ENCODE results near the gene MVB12A.

Gene MVB12A

DNA sequence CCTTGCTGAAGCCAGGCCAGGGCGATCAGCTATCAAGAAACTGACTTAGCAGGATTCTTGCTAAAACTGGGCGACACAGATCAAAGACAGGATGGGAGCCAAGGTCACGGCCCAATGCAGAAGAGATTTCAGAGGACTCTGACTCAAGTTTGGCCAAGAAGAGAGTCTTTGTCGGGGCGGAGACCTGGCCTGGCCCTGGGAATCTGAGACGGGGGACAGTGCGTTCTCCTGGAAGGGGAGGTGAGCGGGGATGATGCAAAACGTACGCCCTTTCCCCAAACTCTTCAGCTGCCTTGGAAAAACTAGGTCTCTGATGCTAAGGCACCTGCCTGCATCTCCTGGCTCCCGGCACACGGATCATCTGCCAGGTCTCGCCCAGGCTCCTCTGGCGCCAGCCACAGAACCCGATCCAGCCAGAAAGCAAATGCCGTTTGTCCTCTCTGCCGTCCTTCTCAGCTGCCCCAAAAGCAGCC lies 9.8 kb downstream of the MVB12A start:
- H3K27me3 Mint-ChIP-seq (ENCODE audit: low read depth, poor library complexity) = no peaks in the 10 kb centered on the region
- H3K36me3 Mint-ChIP-seq (ENCODE audit: low read depth) = peaks cover 4% of the 10 kb centered on the region
- DNase-seq = no peak
- H3K9me3 Mint-ChIP-seq = no peaks in the 10 kb centered on the region
- H3K4me3 Mint-ChIP-seq = no peak overlapping the region
- H3K4me1 Mint-ChIP-seq = peaks cover 19% of the 10 kb centered on the region
- TF ChIP-seq, protein P1, sequence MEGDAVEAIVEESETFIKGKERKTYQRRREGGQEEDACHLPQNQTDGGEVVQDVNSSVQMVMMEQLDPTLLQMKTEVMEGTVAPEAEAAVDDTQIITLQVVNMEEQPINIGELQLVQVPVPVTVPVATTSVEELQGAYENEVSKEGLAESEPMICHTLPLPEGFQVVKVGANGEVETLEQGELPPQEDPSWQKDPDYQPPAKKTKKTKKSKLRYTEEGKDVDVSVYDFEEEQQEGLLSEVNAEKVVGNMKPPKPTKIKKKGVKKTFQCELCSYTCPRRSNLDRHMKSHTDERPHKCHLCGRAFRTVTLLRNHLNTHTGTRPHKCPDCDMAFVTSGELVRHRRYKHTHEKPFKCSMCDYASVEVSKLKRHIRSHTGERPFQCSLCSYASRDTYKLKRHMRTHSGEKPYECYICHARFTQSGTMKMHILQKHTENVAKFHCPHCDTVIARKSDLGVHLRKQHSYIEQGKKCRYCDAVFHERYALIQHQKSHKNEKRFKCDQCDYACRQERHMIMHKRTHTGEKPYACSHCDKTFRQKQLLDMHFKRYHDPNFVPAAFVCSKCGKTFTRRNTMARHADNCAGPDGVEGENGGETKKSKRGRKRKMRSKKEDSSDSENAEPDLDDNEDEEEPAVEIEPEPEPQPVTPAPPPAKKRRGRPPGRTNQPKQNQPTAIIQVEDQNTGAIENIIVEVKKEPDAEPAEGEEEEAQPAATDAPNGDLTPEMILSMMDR (IDR thresholded peaks at IDR 0.05) = no peak
- peak overlapping the region; percentile 91 for H3K27ac Mint-ChIP-seq

DNA sequence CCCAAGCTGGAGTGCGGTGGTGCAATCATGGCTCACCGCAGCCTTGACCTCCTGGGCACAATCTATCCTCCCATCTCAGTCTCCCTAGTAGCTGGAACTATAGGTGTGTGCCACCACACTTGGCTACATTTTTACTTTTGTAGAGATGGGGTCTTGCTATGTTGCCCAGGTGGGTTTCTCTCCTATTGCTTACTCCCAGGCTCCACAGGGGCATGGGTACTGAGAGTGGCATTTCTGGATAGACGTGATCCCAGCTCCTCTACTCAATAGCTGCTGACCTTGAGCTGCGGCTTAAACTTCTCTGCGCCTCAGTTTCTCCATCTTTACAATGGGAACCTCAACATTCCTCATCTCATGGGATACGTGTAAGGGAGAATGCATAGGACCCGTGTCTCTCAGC lies 11.6 kb downstream of the MVB12A start:
- peaks cover 11% of the 10 kb centered on the region for H3K4me1 Mint-ChIP-seq
- no peak overlapping the region for H3K27ac Mint-ChIP-seq
- TF ChIP-seq, protein P1 (IDR thresholded peaks at IDR 0.05) = no peak
- H3K4me3 Mint-ChIP-seq = no peak overlapping the region
- no peaks in the 10 kb centered on the region for H3K9me3 Mint-ChIP-seq
- H3K27me3 Mint-ChIP-seq (ENCODE audit: low read depth, poor library complexity) = no peaks in the 10 kb centered on the region
- no peak for DNase-seq
- H3K36me3 Mint-ChIP-seq (ENCODE audit: low read depth) = peaks cover 17% of the 10 kb centered on the region

DNA sequence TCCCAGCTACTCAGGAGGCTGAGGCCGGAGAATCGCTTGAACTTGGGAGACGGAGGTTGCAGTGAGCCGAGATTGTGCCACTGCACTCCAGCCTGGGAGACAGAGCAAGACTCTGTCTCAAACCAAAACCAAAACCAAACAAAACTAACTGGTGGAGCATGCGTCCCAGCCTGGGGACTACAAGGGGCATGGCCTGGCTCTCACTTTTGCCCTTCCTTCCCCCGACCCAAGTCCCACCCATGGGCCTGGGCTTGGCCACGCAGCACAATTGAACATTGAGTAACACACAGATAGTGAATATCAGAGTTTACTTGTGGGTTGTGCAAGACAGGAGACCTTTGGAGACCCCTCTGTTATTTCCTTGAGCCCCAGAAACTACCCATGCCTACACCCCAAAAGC lies 15.4 kb downstream of the MVB12A start:
- peak overlapping the region; percentile 79 for H3K27ac Mint-ChIP-seq
- H3K4me3 Mint-ChIP-seq = no peak overlapping the region
- H3K36me3 Mint-ChIP-seq (ENCODE audit: low read depth) = peaks cover 18% of the 10 kb centered on the region
- H3K27me3 Mint-ChIP-seq (ENCODE audit: low read depth, poor library complexity) = peaks cover 9% of the 10 kb centered on the region
- no peak for DNase-seq
- no peaks in the 10 kb centered on the region for H3K4me1 Mint-ChIP-seq
- no peaks in the 10 kb centered on the region for H3K9me3 Mint-ChIP-seq
- TF ChIP-seq, protein P1 (IDR thresholded peaks at IDR 0.05) = no peak

DNA sequence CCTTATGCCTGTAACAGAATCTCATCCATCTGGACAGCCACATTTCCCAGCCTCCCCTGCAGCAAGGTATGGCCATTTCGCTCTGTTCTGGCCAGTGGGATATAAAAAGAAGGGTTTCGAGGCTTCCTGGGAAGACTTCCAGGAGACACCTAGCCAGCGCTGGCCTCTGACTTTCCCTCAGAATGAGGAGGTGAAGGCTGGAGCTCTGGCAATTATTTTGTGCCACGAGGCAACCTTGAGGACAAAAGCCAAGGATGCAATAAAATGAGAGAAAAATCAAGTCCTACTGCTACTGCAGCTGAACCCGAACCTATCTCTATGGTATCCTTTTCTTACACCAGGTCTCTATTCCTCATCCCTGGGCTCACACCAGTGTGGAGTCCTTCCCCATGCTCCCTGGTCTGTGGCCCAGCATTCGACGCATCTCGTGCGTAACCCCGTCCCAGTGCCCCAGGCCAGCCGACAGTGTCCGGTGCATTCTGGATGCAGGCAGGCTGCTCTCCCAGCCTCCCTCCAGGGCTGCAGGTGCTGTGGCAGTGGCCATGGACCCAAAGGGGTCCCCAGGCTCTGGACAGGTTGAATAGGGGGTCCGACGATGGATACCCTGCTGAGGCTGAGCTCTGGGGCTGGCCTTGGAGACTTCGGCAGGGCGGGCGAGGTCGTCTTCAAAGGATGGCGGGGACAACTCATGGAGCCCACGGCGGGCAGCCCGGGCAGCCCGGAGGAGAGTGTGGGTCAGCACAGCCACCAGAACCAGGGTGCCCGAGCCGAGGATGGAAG lies 16.4 kb downstream of the MVB12A start:
- Mint-ChIP-seq H3K9me3 (peaks cover under 1% of the 10 kb centered on the region), H3K27me3 (ENCODE audit: low read depth, poor library complexity) (peaks cover 12% of the 10 kb centered on the region), H3K27ac (no peak overlapping the region), H3K36me3 (ENCODE audit: low read depth) (peaks cover 19% of the 10 kb centered on the region), H3K4me3 (no peak overlapping the region), H3K4me1 (no peaks in the 10 kb centered on the region)
- DNase-seq = no peak
- TF ChIP-seq, protein P1 (IDR thresholded peaks at IDR 0.05) = no peak

DNA sequence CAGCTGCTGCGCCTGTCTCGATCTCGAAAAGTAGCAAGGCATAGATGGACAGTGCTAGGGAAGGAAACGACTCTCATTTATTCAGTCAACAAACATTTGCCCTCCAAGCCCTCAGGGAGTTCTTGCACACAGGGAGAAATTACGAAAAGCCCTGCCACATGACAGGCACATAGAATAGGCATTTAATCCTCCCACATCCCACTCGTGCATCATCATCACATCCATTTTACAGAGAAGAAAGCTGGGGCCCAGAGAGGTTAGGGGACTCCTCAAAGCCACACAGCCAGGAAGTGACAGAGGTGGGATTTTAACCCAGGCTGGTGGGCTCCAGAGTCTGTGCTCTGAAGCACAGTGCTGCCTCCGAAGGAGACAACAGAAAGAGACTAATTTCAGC lies 17.0 kb downstream of the MVB12A start:
- peaks cover 16% of the 10 kb centered on the region for H3K27me3 Mint-ChIP-seq (ENCODE audit: low read depth, poor library complexity)
- peaks cover 4% of the 10 kb centered on the region for H3K9me3 Mint-ChIP-seq
- no peak for DNase-seq
- H3K4me3 Mint-ChIP-seq = no peak overlapping the region
- TF ChIP-seq, protein P1 (IDR thresholded peaks at IDR 0.05) = no peak
- H3K36me3 Mint-ChIP-seq (ENCODE audit: low read depth) = peaks cover 25% of the 10 kb centered on the region
- H3K27ac Mint-ChIP-seq = no peak overlapping the region
- H3K4me1 Mint-ChIP-seq = no peaks in the 10 kb centered on the region

Data from nephron progenitor cell (in vitro differentiated cells).